ENCODE data around the gene ECEL1.

DNA sequence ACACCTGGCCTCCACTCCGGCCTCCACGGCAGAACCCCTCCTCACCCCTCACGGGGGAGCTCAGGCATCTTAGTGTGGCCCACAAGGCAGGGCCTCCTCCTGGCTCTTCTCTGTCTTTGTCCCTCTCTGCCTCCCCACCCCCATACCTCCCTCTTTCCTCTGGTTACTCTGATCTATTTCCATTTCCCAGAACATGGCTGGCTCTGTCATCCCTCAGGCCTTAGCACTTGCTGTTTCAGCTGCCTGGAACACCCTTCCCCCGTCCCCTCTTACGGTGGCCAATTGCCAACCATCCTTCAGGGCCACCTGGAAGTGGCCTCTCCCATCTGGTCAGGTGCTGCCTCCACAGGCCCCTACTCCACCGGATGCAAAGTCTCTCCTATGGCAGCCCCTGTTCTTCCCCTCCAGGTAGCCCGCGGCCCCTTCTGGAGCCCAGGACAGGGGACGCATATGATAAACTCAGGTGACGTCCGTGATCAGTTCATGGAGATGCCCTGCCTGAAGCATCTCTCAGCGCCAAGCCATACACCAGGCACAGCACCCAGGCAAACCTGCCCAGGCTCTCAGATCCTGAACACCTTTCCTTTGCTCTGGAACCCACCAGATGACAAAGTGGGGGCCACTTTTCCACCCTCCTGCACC is 3.6 kb upstream of the ECEL1 start:
- no peak for TF ChIP-seq ELF4 (IDR thresholded peaks at IDR 0.05)
- no peak for TF ChIP-seq L3MBTL2 (conservative IDR thresholded peaks at IDR 0.05)
- TF ChIP-seq SUZ12 (IDR thresholded peaks at IDR 0.05) = no peak
- TF ChIP-seq CTBP1 (IDR thresholded peaks at IDR 0.05; ENCODE audit: borderline replicate concordance) = no peak
- no peak for TF ChIP-seq HDGF (IDR thresholded peaks at IDR 0.05; ENCODE audit: borderline replicate concordance)
- no peak for TF ChIP-seq SP1 (IDR thresholded peaks at IDR 0.05)
- TF ChIP-seq FOXK2 (IDR thresholded peaks at IDR 0.05) = no peak
- TF ChIP-seq TARDBP (IDR thresholded peaks at IDR 0.05) = no peak
- TF ChIP-seq LEF1 (IDR thresholded peaks at IDR 0.05; ENCODE audit: borderline replicate concordance) = no peak
- TF ChIP-seq FOXA1 (IDR thresholded peaks at IDR 0.05) = no peak
- TF ChIP-seq FOXM1 (IDR thresholded peaks at IDR 0.05; ENCODE audit: borderline replicate concordance) = no peak
- TF ChIP-seq ARNT (IDR thresholded peaks at IDR 0.05) = no peak
- no peak for TF ChIP-seq BHLHE40 (IDR thresholded peaks at IDR 0.05; ENCODE audit: borderline replicate concordance)
